ENCODE results near the gene AGAP1.

GRCh38 chr2:235920216-235920865 is 426.5 kb downstream of the AGAP1 start:
- TF ChIP-seq CTCF (IDR thresholded peaks at IDR 0.05) (no peak), POLR2A (IDR thresholded peaks at IDR 0.05) (no peak), EP300 (IDR thresholded peaks at IDR 0.05) (no peak)
